ENCODE measurements around the gene NKIRAS2.

GRCh38 chr17:42039794-42040763, 20.2 kb downstream of the NKIRAS2 start:
- TF ChIP-seq ZNF274 (IDR thresholded peaks at IDR 0.05; ENCODE audit: low read depth, low read length) (no peak), YY1 (IDR thresholded peaks at IDR 0.05; ENCODE audit: insufficient read depth, insufficient read length) (no peak), SUZ12 (IDR thresholded peaks at IDR 0.05; ENCODE audit: extremely low read depth, insufficient read depth, insufficient read length) (no peak)

Data from NT2/D1 (cell line).